ENCODE measurements around the gene OR2T3.
"Not testable (repeated sequence)": the region's sequence is repeated elsewhere in the genome, so short reads cannot be mapped to it uniquely, and the experiment has no call there.

Gene OR2T3

GRCh38 chr1:248471154-248471553 is 2.0 kb upstream of the OR2T3 start:
- no peak overlapping the region for H3K4me3 ChIP-seq (ENCODE audit: low read length)
- no peak for TF ChIP-seq ZNF274 (IDR thresholded peaks at IDR 0.05; ENCODE audit: low read depth, low read length)

GRCh38 chr1:248472111-248472510 is 1.0 kb upstream of the OR2T3 start:
- H3K4me3 ChIP-seq (ENCODE audit: low read length), result not testable (repeated sequence)

GRCh38 chr1:248475660-248476059 is 2.5 kb downstream of the OR2T3 start:
- not testable (repeated sequence) for H3K4me3 ChIP-seq (ENCODE audit: low read length)

- peak overlapping the region; percentile 36; the same call in 1 of the 2 replicates for H3K4me3 ChIP-seq (ENCODE audit: low read length)
Measured at GRCh38 chr1:248481686-248482579, 8.8 kb downstream of the OR2T3 start.

GRCh38 chr1:248488289-248488688 is 15.1 kb downstream of the OR2T3 start, which contains the start of gene OR2T5:
TSS of gene OR2T5 (plus strand) at chr1:248488589. CDS start at chr1:248488589, 0 bp downstream.
- H3K4me3 ChIP-seq (ENCODE audit: low read length), result not testable (repeated sequence)

- not testable (repeated sequence) for H3K4me3 ChIP-seq (ENCODE audit: low read length)
Measured at GRCh38 chr1:248496661-248497060, 23.5 kb downstream of the OR2T3 start.

GRCh38 chr1:248500305-248501035 is 27.3 kb downstream of the OR2T3 start:
- not testable (repeated sequence) for H3K4me3 ChIP-seq (ENCODE audit: low read length)

- not testable (repeated sequence) for H3K4me3 ChIP-seq (ENCODE audit: low read length)
Measured at GRCh38 chr1:248507773-248508172, 34.6 kb downstream of the OR2T3 start, which contains the start of gene OR2G6. TSS of gene OR2G6 (plus strand) at chr1:248508073. CDS start at chr1:248521647, 13,574 bp downstream.

- not testable (repeated sequence) for H3K4me3 ChIP-seq (ENCODE audit: low read length)
Measured at GRCh38 chr1:248510217-248510616, 37.1 kb downstream of the OR2T3 start.

GRCh38 chr1:248521856-248522255 is 48.7 kb downstream of the OR2T3 start:
- no peak overlapping the region for H3K4me3 ChIP-seq (ENCODE audit: low read length)
- no peak for TF ChIP-seq ZNF274 (IDR thresholded peaks at IDR 0.05; ENCODE audit: low read depth, low read length)

All from GM08714 (cell line).